GM19467 (cell line): ENCODE results near the gene CAPN6.

Source experiments
- ATAC-seq: cut with Tn5 transposase; IDR thresholded peaks from one replicate; pipeline ENCODE4 v1.9.1; 2021; ENCODE audit warnings: mild to moderate bottlenecking, moderate library complexity; ENCODE audit not compliant: unreplicated experiment

Gene CAPN6

GRCh38 chrX:111207851-111208250 lies 62.4 kb downstream of the CAPN6 start:
- no peak for ATAC-seq

- no peak for ATAC-seq
Measured at GRCh38 chrX:111200327-111200726, 70.0 kb downstream of the CAPN6 start.

- ATAC-seq, result no peak
Measured at GRCh38 chrX:111199505-111199904, 70.8 kb downstream of the CAPN6 start.
